IMR-90 (cell line): ENCODE measurements around the gene ZBP1. TPM values are rescaled to one million over a fixed set of nuclear protein-coding genes. Genes with fewer than 3 reads are reported as not detected.

Experiments used
- ATAC-seq: fragments of 200-7000 bp; cut with Tn5 transposase; 2 replicates; pipeline ENCODE4 v1.9.1; 2020; ENCODE audit warnings: low read depth, mild to moderate bottlenecking, moderate library complexity
- BruUV-seq: library from RNA; stranded (reverse); fragments of 400-500 nt; replicated peaks from 2 replicates; lab custom pipeline; 2021; lab: Mats Ljungman, UMichigan
- CTCF ChIA-PET: fragments of 300-600 bp; formaldehyde crosslinking; extraction: SDS; loops from one replicate; lab custom pipeline; 2021; ENCODE audit warnings: antibody characterized with exemption; lab: Yijun Ruan, JAX
- POLR2A ChIA-PET: fragments of 300-600 bp; sonication (Branson Sonifier 250); formaldehyde crosslinking; loops from one replicate; lab custom pipeline; 2022; ENCODE audit warnings: antibody characterized with exemption; ENCODE audit not compliant: unreplicated experiment; lab: Charles Lee
- DNase-seq: peaks from one replicate; pipeline ENCODE4 v3.0.0; 2013
- H2AFZ ChIP-seq: replicated peaks from 2 replicates; pipeline ENCODE3; 2013; ENCODE audit warnings: low read length, mild to moderate bottlenecking; ENCODE audit not compliant: poor library complexity
- H2AK5ac ChIP-seq: 2 replicates; pipeline ENCODE4 v1.6.1; 2013; ENCODE audit warnings: low read depth, low read length, inconsistent platforms
- H2AK9ac ChIP-seq: replicated peaks from 2 replicates; pipeline ENCODE3; 2013; ENCODE audit warnings: mild to moderate bottlenecking, low read depth, low read length, moderate library complexity; ENCODE audit not compliant: poor library complexity
- H2BK120ac ChIP-seq: 2 replicates; pipeline ENCODE4 v1.6.1; 2013; ENCODE audit warnings: low read depth, low read length, inconsistent platforms
- H2BK15ac ChIP-seq: 3 replicates; pipeline ENCODE4 v1.6.1; 2013; ENCODE audit warnings: low read depth, low read length, inconsistent platforms
- H2BK20ac ChIP-seq: 2 replicates; pipeline ENCODE4 v1.6.1; 2013; ENCODE audit warnings: low read depth, mild to moderate bottlenecking, inconsistent platforms, low read length, moderate library complexity
- H2BK5ac ChIP-seq: 2 replicates; pipeline ENCODE4 v1.6.1; 2013; ENCODE audit warnings: mild to moderate bottlenecking, low read depth, low read length, inconsistent platforms; ENCODE audit not compliant: poor library complexity, severe bottlenecking
- H3K14ac ChIP-seq: replicated peaks from 2 replicates; pipeline ENCODE4 v1.6.1; 2013; ENCODE audit warnings: low read depth, low read length, inconsistent platforms
- H3K18ac ChIP-seq: 2 replicates; pipeline ENCODE4 v1.6.1; 2013; ENCODE audit warnings: low read depth, low read length, control low read depth
- H3K23ac ChIP-seq: 2 replicates; pipeline ENCODE4 v1.6.1; 2013; ENCODE audit warnings: low read depth, low read length, inconsistent platforms
- H3K27ac ChIP-seq: 2 replicates; pipeline ENCODE4 v1.5.1; 2013; ENCODE audit warnings: mild to moderate bottlenecking, control low read depth, low read length; ENCODE audit not compliant: insufficient read depth
- H3K27me3 ChIP-seq: 2 replicates; pipeline ENCODE4 v1.6.1; 2013; ENCODE audit warnings: low read length; ENCODE audit not compliant: control insufficient read depth, insufficient read depth
- H3K36me3 ChIP-seq: 2 replicates; pipeline ENCODE4 v1.6.1; 2013; ENCODE audit warnings: low read length, mixed read lengths; ENCODE audit not compliant: control insufficient read depth, insufficient read depth
- H3K4ac ChIP-seq: 2 replicates; pipeline ENCODE4 v1.6.1; 2013; ENCODE audit warnings: low read depth, low read length, inconsistent platforms
- H3K4me1 ChIP-seq: 2 replicates; pipeline ENCODE4 v1.6.1; 2013; ENCODE audit warnings: low read length, mixed read lengths; ENCODE audit not compliant: control insufficient read depth, insufficient read depth
- H3K4me2 ChIP-seq: 2 replicates; pipeline ENCODE4 v1.6.1; 2013; ENCODE audit warnings: low read depth, mild to moderate bottlenecking, control low read depth, low read length, moderate library complexity
- H3K4me3 ChIP-seq: 2 replicates; pipeline ENCODE4 v1.5.1; 2013; ENCODE audit warnings: low read depth, mild to moderate bottlenecking, control low read depth, low read length, moderate library complexity; ENCODE audit not compliant: insufficient read depth
- H3K56ac ChIP-seq: 2 replicates; pipeline ENCODE4 v1.6.1; 2013; ENCODE audit warnings: low read length, inconsistent platforms; ENCODE audit not compliant: insufficient read depth; ENCODE audit errors: extremely low read depth
- H3K79me1 ChIP-seq, 2 experiments: 2 replicates each; pipeline ENCODE4 v1.6.1; 2013; ENCODE audit warnings: low read length in 2 of 2, inconsistent platforms in 1 of 2, low read depth in 1 of 2
- H3K9ac ChIP-seq: 2 replicates; pipeline ENCODE4 v1.6.1; 2013; ENCODE audit warnings: low read depth, low read length, control low read depth
- H3K9me1 ChIP-seq: 2 replicates; pipeline ENCODE4 v1.6.1; 2013; ENCODE audit warnings: low read length, inconsistent platforms; ENCODE audit not compliant: insufficient read depth
- H3K9me3 ChIP-seq: 2 replicates; pipeline ENCODE4 v1.6.1; 2013; ENCODE audit warnings: low read length; ENCODE audit not compliant: control insufficient read depth, insufficient read depth
- H4K20me1 ChIP-seq: 2 replicates; pipeline ENCODE4 v1.6.1; 2013; ENCODE audit warnings: low read length, inconsistent platforms; ENCODE audit not compliant: insufficient read depth
- H4K5ac ChIP-seq: 2 replicates; pipeline ENCODE4 v1.6.1; 2013; ENCODE audit warnings: mild to moderate bottlenecking, low read depth, low read length, control low read depth
- H4K8ac ChIP-seq, 2 experiments: 2 replicates each; pipeline ENCODE4 v1.6.1; 2013; ENCODE audit warnings: low read depth in 2 of 2, low read length in 2 of 2, control low read depth in 1 of 2, inconsistent platforms in 1 of 2
- H4K91ac ChIP-seq: 2 replicates; pipeline ENCODE4 v1.6.1; 2013; ENCODE audit warnings: low read depth, low read length, inconsistent platforms; ENCODE audit not compliant: insufficient read depth
- BHLHE40 ChIP-seq: fragments of 150-350 bp; IDR thresholded peaks from 2 replicates; pipeline ENCODE4 v1.6.1; 2016; ENCODE audit warnings: mild to moderate bottlenecking, low read depth, low read length
- CEBPB ChIP-seq: IDR thresholded peaks from 2 replicates; pipeline ENCODE4 v1.6.1; 2012; ENCODE audit warnings: low read depth, low read length, improper control_type of control experiment
- CHD1 ChIP-seq: IDR thresholded peaks from 2 replicates; pipeline ENCODE4 v1.6.1; 2012; ENCODE audit warnings: low read depth, low read length, improper control_type of control experiment
- CTCF ChIP-seq: conservative IDR thresholded peaks from 2 replicates; pipeline ENCODE4 v1.5.1; 2012; ENCODE audit warnings: mild to moderate bottlenecking, low read depth, low read length, improper control_type of control experiment
- ELK1 ChIP-seq: fragments of 150-350 bp; IDR thresholded peaks from 2 replicates; pipeline ENCODE4 v1.6.1; 2016; ENCODE audit warnings: low read depth, mild to moderate bottlenecking, low read length, moderate library complexity, borderline replicate concordance
- MAFK ChIP-seq: IDR thresholded peaks from 2 replicates; pipeline ENCODE4 v1.6.1; 2012; ENCODE audit warnings: low read depth, low read length, improper control_type of control experiment
- MAZ ChIP-seq: IDR thresholded peaks from 2 replicates; pipeline ENCODE4 v1.6.1; 2012; ENCODE audit warnings: low read depth, mild to moderate bottlenecking, low read length, improper control_type of control experiment, moderate library complexity, borderline replicate concordance
- MXI1 ChIP-seq: IDR thresholded peaks from 2 replicates; pipeline ENCODE4 v1.6.1; 2012; ENCODE audit warnings: low read depth, mild to moderate bottlenecking, low read length, moderate library complexity, borderline replicate concordance
- NFE2L2 ChIP-seq: fragments of 150-350 bp; IDR thresholded peaks from 2 replicates; pipeline ENCODE4 v1.6.1; 2016; ENCODE audit warnings: low read depth, mild to moderate bottlenecking, low read length
- POLR2A ChIP-seq: IDR thresholded peaks from 2 replicates; pipeline ENCODE4 v1.6.1; 2012; ENCODE audit warnings: mild to moderate bottlenecking, low read depth, low read length
- RAD21 ChIP-seq: IDR thresholded peaks from 2 replicates; pipeline ENCODE4 v1.6.1; 2012; ENCODE audit warnings: low read length, improper control_type of control experiment
- RCOR1 ChIP-seq: IDR thresholded peaks from 2 replicates; pipeline ENCODE4 v1.6.1; 2012; ENCODE audit warnings: mild to moderate bottlenecking, low read length, improper control_type of control experiment; ENCODE audit not compliant: insufficient replicate concordance
- SMC3 ChIP-seq: fragments of 150-350 bp; IDR thresholded peaks from 2 replicates; pipeline ENCODE4 v1.6.1; 2016; ENCODE audit warnings: low read depth, mild to moderate bottlenecking, antibody characterized with exemption, low read length, moderate library complexity
- USF2 ChIP-seq: fragments of 150-350 bp; IDR thresholded peaks from 2 replicates; pipeline ENCODE4 v1.6.1; 2017; ENCODE audit warnings: mild to moderate bottlenecking, antibody characterized with exemption, low read length, low read depth
- WGBS, 2 experiments: methylation state at CpG; one replicate each; pipeline versions ENCODE4 v1.1.5 to v1.1.7; 2013; ENCODE audit warnings: missing lambda C conversion rate in 2 of 2; ENCODE audit not compliant: insufficient read length in 1 of 2; ENCODE audit errors: extremely low coverage in 2 of 2; 5-methylcytosine and 5-hydroxymethylcytosine counted together
- dilution Hi-C: fragments of 300-500 bp; cut with HindIII; formaldehyde crosslinking; loops from one replicate; pipeline ENCODE4 v1.14.3; 2018; ENCODE audit warnings: low sequenced_read_pairs; ENCODE audit not compliant: unreplicated experiment
- in situ Hi-C: fragments of 300-500 bp; cut with MboI; formaldehyde crosslinking; loops from 3 replicates; pipeline ENCODE4 v1.14.3; 2019; ENCODE audit warnings: low sequenced_read_pairs, inconsistent platforms, mixed read lengths
- intact Hi-C: fragments of 100-400 bp; cut with micrococcal nuclease; formaldehyde crosslinking; loops from 2 replicates; pipeline ENCODE4 v1.10.0; 2022
- polyA plus RNA-seq, 3 experiments: library from polyadenylated mRNA; depleted of rRNA; stranded (reverse); fragments of >200 nt; gene quantifications; 2 replicates each; pipeline ENCODE4 v1.2.3, GENCODE V29; 2012; ENCODE audit warnings: low replicate concordance in 1 of 3
- total RNA-seq: library from RNA; depleted of rRNA; stranded (reverse); fragments of >200 nt; gene quantifications from 2 replicates; pipeline ENCODE4 v1.2.3, GENCODE V29; 2012

Gene ZBP1
- total and polyA plus RNA-seq, 2 of the 4 experiments (the other 2 are of a cell fraction): not detected

GRCh38 chr20:57649617-57650015 lies 29.4 kb upstream of the ZBP1 start:
- Histone ChIP-seq H2BK120ac (no peak overlapping the region), H3K27me3 (no peaks in the 10 kb centered on the region; the same call in 1 of the 2 replicates), H4K8ac (no peak overlapping the region), H3K4ac (no peak overlapping the region), H3K79me1 (no peaks in the 10 kb centered on the region), H3K27ac (no peak overlapping the region), H3K9me1 (no peaks in the 10 kb centered on the region), H2AK5ac (no peak overlapping the region), H4K5ac (no peak overlapping the region), H4K91ac (no peak overlapping the region), H3K9me3 (peaks cover 3% of the 10 kb centered on the region; the same call in 1 of the 2 replicates), H3K4me3 (no peak overlapping the region), H3K4me1 (no peaks in the 10 kb centered on the region), H3K56ac (no peak overlapping the region), H2BK15ac (no peak overlapping the region), H3K36me3 (peaks cover 17% of the 10 kb centered on the region; the same call in 1 of the 2 replicates), H3K18ac (no peak overlapping the region), H3K4me2 (no peak overlapping the region), H4K20me1 (peaks cover 3% of the 10 kb centered on the region; the same call in 1 of the 2 replicates), H2AK9ac (no peak overlapping the region), H2BK5ac (no peak overlapping the region), H2AFZ (no peak overlapping the region), H3K14ac (no peak overlapping the region), H2BK20ac (no peak overlapping the region), H3K9ac (no peak overlapping the region), H3K23ac (no peak overlapping the region)
- ATAC-seq (no peak), DNase-seq (no peak)
- in situ Hi-C loops: loop anchor here (10.0 kb wide), 1 partner anchor 435 kb away; no protein-coding TSS in a partner anchor
- intact Hi-C loops: loop anchor here (10.0 kb wide), 1 partner anchor 195 kb away; no protein-coding TSS in a partner anchor
- POLR2A ChIA-PET: no interaction called here
- CTCF ChIA-PET: no interaction called here
- 96% methylated on average over 5 of the region's 14 CpGs; no CpG with 5 or more reads in 1 of the 2 experiments for WGBS, 2 experiments
- dilution Hi-C loops: no loop called here
- BruUV-seq: no TSS peak
- TF ChIP-seq BHLHE40: no peak
- TF ChIP-seq MAFK: no peak
- no peak for TF ChIP-seq CTCF
- TF ChIP-seq CEBPB: no peak
- TF ChIP-seq USF2: no peak
- no peak for TF ChIP-seq ELK1
- TF ChIP-seq CHD1: no peak
- no peak for TF ChIP-seq RAD21
- TF ChIP-seq POLR2A: no peak
- no peak for TF ChIP-seq NFE2L2
- no peak for TF ChIP-seq MAZ
- no peak for TF ChIP-seq MXI1
- TF ChIP-seq SMC3: no peak
- no peak for TF ChIP-seq RCOR1
